ENCODE data around the gene UGT1A3. TPM values are rescaled to one million over a fixed set of nuclear protein-coding genes. Genes with fewer than 3 reads are reported as not detected.
"Not testable (repeated sequence)": the region's sequence is repeated elsewhere in the genome, so short reads cannot be mapped to it uniquely, and the experiment has no call there.

The UGT1A3 gene
- total RNA-seq, 2 donors from 2014 or later: not detected

- H3K27ac Mint-ChIP-seq: no peak overlapping the region
- peaks cover 22% of the 10 kb centered on the region for H3K27me3 Mint-ChIP-seq
- H3K36me3 Mint-ChIP-seq (ENCODE audit: low read depth): no peaks in the 10 kb centered on the region
- H3K4me3 Mint-ChIP-seq: no peak overlapping the region
- no peak for ATAC-seq (replicated peaks)
- peaks cover 5% of the 10 kb centered on the region for H3K9me3 Mint-ChIP-seq
- H3K4me1 Mint-ChIP-seq: no peaks in the 10 kb centered on the region
These were observed 29.3 kb upstream of the UGT1A3 start for GRCh38 chr2:233699424-233700027.

DNA sequence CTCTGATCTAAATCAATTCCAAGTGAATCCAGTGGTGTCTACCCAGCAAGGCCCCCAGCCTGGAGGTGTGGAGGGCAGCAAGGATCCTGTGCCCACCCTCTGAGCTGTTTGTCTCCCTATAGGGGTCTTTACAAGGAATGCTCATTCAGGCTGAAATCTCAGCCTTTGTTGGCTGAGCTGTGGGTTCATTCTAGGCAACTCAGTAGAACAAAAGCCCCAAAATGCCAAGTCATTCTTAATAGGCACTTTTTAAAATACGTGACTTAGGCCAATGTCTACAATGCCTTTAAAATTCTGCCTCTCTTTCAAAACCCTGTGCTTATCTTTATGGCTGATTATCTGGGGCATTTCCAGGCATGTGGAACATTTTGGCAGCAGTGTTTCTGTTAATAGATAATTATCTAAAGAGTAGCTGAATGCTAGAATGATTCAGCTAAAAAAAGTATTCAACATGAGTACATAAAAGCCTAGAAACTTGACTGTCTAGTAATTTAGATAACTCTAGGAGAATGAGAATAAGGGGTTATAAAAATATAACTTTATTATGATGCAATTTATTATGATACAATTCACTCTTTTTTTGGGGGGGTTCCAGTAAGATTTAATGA lies 28.7 kb upstream of the UGT1A3 start:
- H3K4me1 Mint-ChIP-seq: no peaks in the 10 kb centered on the region
- H3K36me3 Mint-ChIP-seq (ENCODE audit: low read depth): no peaks in the 10 kb centered on the region
- no peak overlapping the region for H3K27ac Mint-ChIP-seq
- ATAC-seq (replicated peaks): no peak
- H3K9me3 Mint-ChIP-seq: peaks cover 5% of the 10 kb centered on the region
- no peak overlapping the region for H3K4me3 Mint-ChIP-seq
- H3K27me3 Mint-ChIP-seq: peaks cover 23% of the 10 kb centered on the region

DNA sequence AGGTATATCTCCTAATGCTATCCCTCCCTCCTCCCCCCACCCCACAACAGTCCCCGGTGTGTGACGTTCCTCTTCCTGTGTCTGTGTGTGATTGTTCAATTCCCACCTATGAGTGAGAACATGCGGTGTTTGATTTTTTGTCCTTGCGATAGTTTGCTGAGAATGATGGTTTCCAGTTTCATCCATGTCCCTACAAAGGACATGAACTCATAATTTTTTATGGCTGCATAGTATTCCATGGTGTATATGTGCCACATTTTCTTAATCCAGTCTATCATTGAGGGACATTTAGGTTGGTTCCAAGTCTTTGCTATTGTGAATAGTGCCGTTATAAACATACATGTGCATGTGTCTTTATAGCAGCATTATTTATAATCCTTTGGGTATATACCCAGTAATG lies 28.0 kb upstream of the UGT1A3 start:
- not testable (repeated sequence) for ATAC-seq (replicated peaks); H3K27ac Mint-ChIP-seq; H3K4me1 Mint-ChIP-seq; H3K9me3 Mint-ChIP-seq; H3K36me3 Mint-ChIP-seq (ENCODE audit: low read depth); H3K4me3 Mint-ChIP-seq
- H3K27me3 Mint-ChIP-seq: peaks cover 23% of the 10 kb centered on the region

DNA sequence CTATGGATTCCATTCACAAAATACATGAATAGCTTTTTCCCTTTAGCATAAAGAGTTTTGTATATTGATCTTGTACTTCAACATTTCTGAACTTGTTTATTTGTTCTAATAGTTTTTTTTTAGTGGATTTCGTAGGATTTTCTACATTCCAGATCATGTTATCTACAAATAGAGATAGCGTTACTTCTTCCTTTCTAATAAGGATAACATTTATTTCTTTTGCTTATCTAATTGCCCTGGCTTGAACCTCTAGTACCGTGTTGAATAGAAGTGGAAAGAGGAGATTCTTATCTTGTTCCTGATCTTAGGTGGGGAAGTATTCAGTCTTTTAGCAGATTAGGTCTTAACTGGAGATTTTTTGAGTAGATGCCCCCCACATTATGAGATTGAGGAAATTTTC lies 26.6 kb upstream of the UGT1A3 start:
- Mint-ChIP-seq H3K36me3 (ENCODE audit: low read depth) (no peaks in the 10 kb centered on the region), H3K4me3 (no peak overlapping the region), H3K4me1 (no peaks in the 10 kb centered on the region), H3K27ac (no peak overlapping the region), H3K27me3 (peaks cover 18% of the 10 kb centered on the region), H3K9me3 (peaks cover 5% of the 10 kb centered on the region)
- no peak for ATAC-seq (replicated peaks)

- no peak for ATAC-seq (replicated peaks)
- Mint-ChIP-seq H3K27me3 (peaks cover 34% of the 10 kb centered on the region), H3K27ac (no peak overlapping the region), H3K4me3 (no peak overlapping the region), H3K9me3 (peaks cover 5% of the 10 kb centered on the region), H3K4me1 (no peaks in the 10 kb centered on the region), H3K36me3 (ENCODE audit: low read depth) (no peaks in the 10 kb centered on the region)
These were observed 22.8 kb upstream of the UGT1A3 start for GRCh38 chr2:233705911-233706506.

GRCh38 chr2:233706720-233707119 lies 22.1 kb upstream of the UGT1A3 start:
- Mint-ChIP-seq H3K27me3 (peaks cover 40% of the 10 kb centered on the region), H3K4me3 (no peak overlapping the region), H3K27ac (no peak overlapping the region), H3K4me1 (no peaks in the 10 kb centered on the region), H3K9me3 (peaks cover 5% of the 10 kb centered on the region), H3K36me3 (ENCODE audit: low read depth) (no peaks in the 10 kb centered on the region)
- no peak for ATAC-seq (replicated peaks)

- ATAC-seq (replicated peaks): no peak
- no peaks in the 10 kb centered on the region for H3K36me3 Mint-ChIP-seq (ENCODE audit: low read depth)
- no peak overlapping the region for H3K4me3 Mint-ChIP-seq
- H3K27ac Mint-ChIP-seq: no peak overlapping the region
- H3K27me3 Mint-ChIP-seq: peaks cover 47% of the 10 kb centered on the region
- H3K9me3 Mint-ChIP-seq: peaks cover 5% of the 10 kb centered on the region
- no peaks in the 10 kb centered on the region for H3K4me1 Mint-ChIP-seq
These were observed 20.8 kb upstream of the UGT1A3 start for GRCh38 chr2:233707940-233708644.

GRCh38 chr2:233708942-233709341 lies 19.9 kb upstream of the UGT1A3 start:
- Mint-ChIP-seq H3K27me3 (peaks cover 54% of the 10 kb centered on the region), H3K9me3 (peaks cover 4% of the 10 kb centered on the region), H3K27ac (no peak overlapping the region), H3K36me3 (ENCODE audit: low read depth) (no peaks in the 10 kb centered on the region), H3K4me3 (no peak overlapping the region), H3K4me1 (no peaks in the 10 kb centered on the region)
- ATAC-seq (replicated peaks): no peak

DNA sequence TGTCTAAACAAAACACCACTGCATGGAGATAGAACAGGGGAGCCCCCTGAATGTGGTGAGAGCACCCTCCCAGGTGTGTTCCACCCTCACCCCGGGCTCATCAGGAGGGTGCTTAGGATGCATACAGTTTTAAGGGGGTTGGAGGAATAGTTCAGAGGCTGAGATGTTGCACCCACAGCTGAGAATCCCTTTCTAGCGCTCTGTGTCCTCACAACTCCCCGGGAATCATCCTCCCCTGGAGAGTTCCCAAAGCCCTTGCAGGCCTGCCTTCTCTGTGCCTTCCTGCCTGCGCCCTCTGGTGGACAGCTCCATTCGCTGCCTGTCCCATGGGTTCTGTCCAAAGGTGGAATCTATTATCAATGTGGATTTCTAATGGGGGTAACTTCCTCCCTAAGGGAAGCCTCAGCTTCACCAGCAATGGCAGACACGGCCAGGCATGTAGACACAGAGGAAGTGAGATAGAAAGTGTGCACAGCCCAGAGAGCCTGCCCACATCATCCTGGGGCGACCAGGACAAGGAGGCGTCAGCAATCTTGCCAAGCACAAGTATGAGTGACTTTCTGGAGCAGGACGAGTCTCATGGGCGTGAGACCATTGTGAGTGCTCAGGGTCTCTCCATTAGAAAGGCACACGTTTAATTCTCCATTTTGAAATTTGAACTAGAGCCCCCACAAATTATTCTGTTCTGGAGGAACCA lies 17.4 kb upstream of the UGT1A3 start:
- peak; percentile 66 for ATAC-seq (replicated peaks)
- Mint-ChIP-seq H3K36me3 (ENCODE audit: low read depth) (no peaks in the 10 kb centered on the region), H3K4me1 (no peaks in the 10 kb centered on the region), H3K27me3 (peaks cover 56% of the 10 kb centered on the region), H3K9me3 (no peaks in the 10 kb centered on the region), H3K27ac (no peak overlapping the region), H3K4me3 (no peak overlapping the region)

GRCh38 chr2:233712611-233713261 lies 16.1 kb upstream of the UGT1A3 start, which contains the start of gene UGT1A5:
Gene UGT1A5, plus strand, starts transcription at chr2:233712907. Its CDS starts 85 bp downstream, at chr2:233712992.
- Mint-ChIP-seq H3K27me3 (peaks cover 57% of the 10 kb centered on the region), H3K4me1 (no peaks in the 10 kb centered on the region), H3K27ac (no peak within 1 kb of the TSS), H3K4me3 (no peak within 1 kb of the TSS), H3K9me3 (no peaks in the 10 kb centered on the region), H3K36me3 (ENCODE audit: low read depth) (no peaks in the 10 kb centered on the region)
- ATAC-seq (replicated peaks): no peak

GRCh38 chr2:233713262-233713615 lies 15.6 kb upstream of the UGT1A3 start:
- no peak overlapping the region for H3K27ac Mint-ChIP-seq
- H3K4me3 Mint-ChIP-seq: no peak overlapping the region
- H3K27me3 Mint-ChIP-seq: peaks cover 55% of the 10 kb centered on the region
- no peaks in the 10 kb centered on the region for H3K9me3 Mint-ChIP-seq
- no peaks in the 10 kb centered on the region for H3K36me3 Mint-ChIP-seq (ENCODE audit: low read depth)
- no peak for ATAC-seq (replicated peaks)
- H3K4me1 Mint-ChIP-seq: no peaks in the 10 kb centered on the region

DNA sequence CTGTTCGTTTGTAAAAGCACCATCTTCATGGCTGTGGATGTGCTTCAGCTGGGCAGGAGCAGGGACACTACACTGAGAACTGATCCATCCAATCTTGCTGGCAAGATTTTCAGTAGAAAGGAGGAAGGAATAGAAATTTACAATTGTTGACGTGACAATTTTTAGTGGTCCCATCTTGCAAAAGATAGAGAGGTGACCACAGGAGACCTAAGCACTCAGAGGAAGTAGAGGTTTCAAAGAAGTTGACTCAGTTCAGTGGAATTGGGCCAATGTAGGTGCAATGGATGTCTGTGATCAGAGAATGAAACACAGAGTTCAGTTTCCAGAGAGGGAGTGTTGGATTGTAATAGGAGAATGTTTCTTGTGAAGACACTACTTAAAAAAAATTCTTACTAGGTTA lies 14.7 kb upstream of the UGT1A3 start:
- no peak overlapping the region for H3K27ac Mint-ChIP-seq
- H3K27me3 Mint-ChIP-seq: peaks cover 53% of the 10 kb centered on the region
- ATAC-seq (replicated peaks): no peak
- H3K9me3 Mint-ChIP-seq: no peaks in the 10 kb centered on the region
- no peaks in the 10 kb centered on the region for H3K36me3 Mint-ChIP-seq (ENCODE audit: low read depth)
- no peak overlapping the region for H3K4me3 Mint-ChIP-seq
- H3K4me1 Mint-ChIP-seq: no peaks in the 10 kb centered on the region

- Mint-ChIP-seq H3K36me3 (ENCODE audit: low read depth) (no peaks in the 10 kb centered on the region), H3K27me3 (peaks cover 40% of the 10 kb centered on the region), H3K4me1 (no peaks in the 10 kb centered on the region), H3K27ac (no peak within 1 kb of the TSS), H3K9me3 (no peaks in the 10 kb centered on the region), H3K4me3 (no peak within 1 kb of the TSS)
- ATAC-seq (replicated peaks): no peak
These were observed 10.3 kb upstream of the UGT1A3 start, which contains the start of gene UGT1A4 for GRCh38 chr2:233718552-233718951. Gene UGT1A4, plus strand, starts transcription at chr2:233718736. Its CDS starts 85 bp downstream, at chr2:233718821.
